DOHH2 (cell line): ENCODE measurements around the gene SSBP1.

Experiments used
- EZH2phosphoT487 ChIP-seq: fragments of 200-600 bp; sonication (generic); IDR thresholded peaks from 2 replicates; pipeline ENCODE4 v1.6.1; 2017; ENCODE audit warnings: borderline replicate concordance, mild to moderate bottlenecking, antibody characterized with exemption, low read length, moderate library complexity, mixed read lengths
- TF ChIP-seq, protein P1 (sequence below): fragments of 200-600 bp; sonication (generic); IDR thresholded peaks from one replicate; pipeline ENCODE4 v1.5.1; 2014; ENCODE audit warnings: antibody characterized with exemption, mild to moderate bottlenecking, low read depth, low read length; ENCODE audit not compliant: poor library complexity, severe bottlenecking

GRCh38 chr7:141704741-141705140, 33.4 kb upstream of the SSBP1 start:
- TF ChIP-seq EZH2phosphoT487: no peak
- TF ChIP-seq, protein P1, sequence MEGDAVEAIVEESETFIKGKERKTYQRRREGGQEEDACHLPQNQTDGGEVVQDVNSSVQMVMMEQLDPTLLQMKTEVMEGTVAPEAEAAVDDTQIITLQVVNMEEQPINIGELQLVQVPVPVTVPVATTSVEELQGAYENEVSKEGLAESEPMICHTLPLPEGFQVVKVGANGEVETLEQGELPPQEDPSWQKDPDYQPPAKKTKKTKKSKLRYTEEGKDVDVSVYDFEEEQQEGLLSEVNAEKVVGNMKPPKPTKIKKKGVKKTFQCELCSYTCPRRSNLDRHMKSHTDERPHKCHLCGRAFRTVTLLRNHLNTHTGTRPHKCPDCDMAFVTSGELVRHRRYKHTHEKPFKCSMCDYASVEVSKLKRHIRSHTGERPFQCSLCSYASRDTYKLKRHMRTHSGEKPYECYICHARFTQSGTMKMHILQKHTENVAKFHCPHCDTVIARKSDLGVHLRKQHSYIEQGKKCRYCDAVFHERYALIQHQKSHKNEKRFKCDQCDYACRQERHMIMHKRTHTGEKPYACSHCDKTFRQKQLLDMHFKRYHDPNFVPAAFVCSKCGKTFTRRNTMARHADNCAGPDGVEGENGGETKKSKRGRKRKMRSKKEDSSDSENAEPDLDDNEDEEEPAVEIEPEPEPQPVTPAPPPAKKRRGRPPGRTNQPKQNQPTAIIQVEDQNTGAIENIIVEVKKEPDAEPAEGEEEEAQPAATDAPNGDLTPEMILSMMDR: no peak
